ENCODE measurements around the gene MKNK2.

MKNK2 gene

GRCh38 chr19:2021453-2022140, 29.4 kb downstream of the MKNK2 start:
- no peak for DNase-seq

DNA sequence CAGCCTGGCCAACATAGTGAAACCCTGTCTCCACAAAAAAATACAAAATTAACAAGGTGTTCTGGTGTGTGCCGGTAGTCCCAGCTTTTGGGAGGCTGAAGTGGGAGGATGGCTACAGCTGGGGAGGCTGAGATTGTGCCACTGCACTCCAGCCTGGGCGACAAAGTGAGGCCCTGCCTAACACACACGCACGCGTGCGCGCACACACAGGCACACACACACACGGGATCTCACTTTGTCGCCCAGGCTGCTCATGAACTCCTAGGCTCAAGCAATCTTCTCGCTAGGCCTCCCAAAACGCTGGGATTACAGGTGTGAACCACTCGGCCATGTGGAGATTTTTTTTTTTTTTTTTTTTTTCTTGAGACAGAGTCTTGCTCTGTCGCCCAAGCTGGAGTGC, 32.3 kb downstream of the MKNK2 start:
- no peak for DNase-seq

DNA sequence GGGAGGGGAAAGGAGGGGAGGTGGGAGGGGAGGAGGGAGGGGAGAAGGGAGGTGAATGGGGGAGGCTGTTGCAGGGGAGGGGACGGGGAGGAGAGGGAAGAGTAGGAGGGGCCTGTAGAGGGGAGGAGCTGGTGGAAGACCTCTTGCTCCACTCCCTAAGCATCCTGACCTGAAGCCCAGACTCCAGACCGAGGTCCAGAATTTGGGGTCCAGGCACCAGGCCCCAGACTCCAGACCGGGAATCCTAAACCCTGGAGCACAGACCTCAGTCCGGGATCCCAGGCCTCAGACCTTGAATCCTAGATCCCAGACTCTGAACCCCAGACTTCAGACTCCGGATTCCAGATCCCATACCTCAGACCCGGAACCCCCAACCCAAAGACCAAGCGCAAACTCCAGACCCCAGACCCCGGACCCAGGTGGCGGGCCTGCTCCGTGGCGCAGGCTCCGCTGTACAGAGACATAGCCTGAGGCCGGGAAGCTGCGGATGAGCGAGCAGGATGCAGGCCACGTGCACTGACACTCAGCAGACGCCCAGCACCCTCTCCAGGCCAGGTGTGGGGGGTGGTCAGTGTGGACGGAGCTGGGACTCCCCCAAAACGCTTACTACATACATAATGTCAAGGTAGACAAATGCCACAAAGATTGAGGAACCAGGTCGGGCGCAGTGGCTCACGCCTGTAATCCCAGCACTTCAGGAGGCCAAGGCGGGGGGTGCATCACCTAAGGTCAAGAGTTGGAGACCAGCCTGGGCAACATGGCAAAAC, 34.8 kb downstream of the MKNK2 start:
- DNase-seq, result peak; percentile 55 to 56

- peak; percentile 62 to 65 for DNase-seq
Measured at GRCh38 chr19:2015608-2015950, 35.5 kb downstream of the MKNK2 start, which contains the start of gene BTBD2. BTBD2 (minus strand) TSS chr19:2015714; CDS start chr19:2015703, 11 bp downstream.

DNA sequence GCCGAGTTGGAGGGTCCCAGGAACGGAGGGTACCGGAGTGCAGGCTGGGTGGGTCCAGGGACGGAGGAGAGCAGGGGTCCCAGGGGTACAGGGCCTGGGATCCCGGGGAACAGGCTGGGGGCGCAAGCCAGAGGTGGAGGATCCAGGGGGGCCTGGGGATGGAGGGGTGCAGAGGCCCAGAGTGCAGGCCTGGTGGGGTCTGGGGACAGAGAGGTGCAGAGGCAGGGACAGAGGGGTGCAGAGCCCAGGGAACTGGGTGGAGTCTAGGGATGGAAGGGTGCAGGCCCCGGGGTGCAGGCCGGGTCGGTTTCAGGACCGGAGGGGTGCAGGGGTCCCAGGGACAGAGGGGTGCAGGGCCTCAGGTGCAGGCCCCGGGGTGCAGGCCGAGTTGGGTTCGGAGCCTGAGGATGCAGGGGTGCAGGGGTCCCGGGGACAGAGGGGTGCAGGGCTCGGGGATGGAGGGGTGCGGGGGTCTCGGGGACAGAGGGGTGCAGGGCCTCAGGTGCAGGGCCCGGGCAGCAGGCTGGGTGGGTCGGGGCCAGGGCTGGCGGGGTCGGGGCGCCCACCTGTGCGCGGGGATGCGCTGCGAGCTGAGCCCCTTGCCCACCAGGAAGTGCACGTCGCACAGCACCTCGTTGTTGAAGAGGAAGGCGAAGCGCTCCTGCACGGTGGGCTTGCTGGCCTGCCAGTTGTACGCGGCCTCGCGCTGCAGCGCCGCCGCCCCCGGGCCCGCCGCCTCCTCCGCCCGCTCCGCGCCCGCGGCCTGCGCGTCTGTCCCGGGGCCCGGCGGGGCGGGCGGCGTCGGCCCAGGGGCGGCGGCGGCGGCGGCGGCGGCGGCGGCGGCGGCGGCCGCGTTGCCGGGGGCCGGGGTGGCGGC, 36.1 kb downstream of the MKNK2 start:
- no peak for DNase-seq

DNA sequence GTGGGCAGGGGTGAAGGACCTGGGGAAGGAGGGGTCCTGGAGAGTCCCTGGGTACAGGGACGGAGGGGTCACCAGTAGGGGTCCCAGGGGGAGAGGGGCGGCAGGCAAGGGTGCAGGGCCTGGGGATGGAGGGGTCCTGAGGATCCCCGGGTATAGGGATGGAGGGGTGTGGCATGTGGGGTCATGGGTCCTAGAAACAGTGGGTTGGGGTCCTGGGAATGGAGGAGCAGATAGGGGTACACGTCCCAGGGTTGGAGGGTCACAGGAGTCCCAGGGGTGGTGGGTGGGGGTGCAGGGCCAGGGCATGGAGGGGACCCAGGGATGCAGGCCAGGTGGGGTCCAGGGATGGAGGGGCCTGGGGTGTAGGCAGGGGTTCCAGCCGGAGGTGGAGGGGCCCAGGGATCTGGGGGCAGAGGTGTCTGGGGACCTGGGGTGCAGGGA, 36.9 kb downstream of the MKNK2 start:
- no peak for DNase-seq

DNA sequence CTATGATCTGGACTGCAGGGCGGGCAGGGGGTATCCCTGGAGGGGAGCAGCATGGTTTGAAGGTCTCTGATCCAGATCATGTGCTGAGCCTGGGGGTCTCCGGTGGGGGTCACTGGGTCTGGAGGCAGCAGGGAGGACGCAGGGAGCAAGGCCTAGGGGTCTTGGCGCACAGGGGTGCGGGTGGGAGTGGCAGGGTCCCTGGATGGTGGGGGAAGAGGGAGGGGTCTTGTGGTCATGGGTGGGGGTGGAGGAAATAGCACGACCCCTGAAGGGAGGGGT, 37.4 kb downstream of the MKNK2 start:
- no peak for DNase-seq

DNA sequence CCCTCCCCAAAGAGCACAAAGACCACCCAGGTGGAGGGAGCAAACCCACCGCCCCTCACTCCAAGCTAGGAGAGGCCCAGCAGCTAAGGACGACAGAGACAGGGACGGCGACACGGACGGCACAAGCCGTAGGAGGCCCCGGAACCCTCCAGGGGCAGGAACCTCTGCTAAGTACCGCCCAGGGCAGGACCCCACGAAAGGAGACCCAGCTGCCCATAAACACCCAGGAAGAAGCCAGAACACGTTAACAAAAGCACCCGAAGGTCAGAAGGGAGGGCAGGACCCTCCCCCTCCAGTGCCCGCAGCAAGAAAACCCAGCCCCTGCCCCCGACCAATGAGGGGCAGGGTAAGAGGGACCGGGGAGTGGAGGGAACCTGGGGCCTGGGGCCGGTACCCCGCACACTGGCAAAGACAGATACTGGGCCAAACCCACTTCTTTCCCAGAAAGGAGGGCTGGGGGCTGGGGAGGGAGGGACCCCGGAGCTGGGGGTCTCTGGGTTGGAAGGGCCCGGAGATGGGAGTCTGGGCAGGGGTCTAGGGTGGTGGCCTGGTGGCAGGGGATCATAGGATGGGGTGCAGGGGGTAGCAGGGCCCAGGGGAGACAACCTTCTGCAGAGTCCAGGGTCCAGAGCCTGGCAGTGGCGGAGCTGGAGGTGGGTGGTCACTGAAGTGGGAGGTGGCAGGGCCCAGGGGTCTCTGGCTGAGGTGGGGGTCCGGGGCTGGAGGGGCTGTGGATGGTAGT, 37.9 kb downstream of the MKNK2 start:
- DNase-seq, result no peak

DNA sequence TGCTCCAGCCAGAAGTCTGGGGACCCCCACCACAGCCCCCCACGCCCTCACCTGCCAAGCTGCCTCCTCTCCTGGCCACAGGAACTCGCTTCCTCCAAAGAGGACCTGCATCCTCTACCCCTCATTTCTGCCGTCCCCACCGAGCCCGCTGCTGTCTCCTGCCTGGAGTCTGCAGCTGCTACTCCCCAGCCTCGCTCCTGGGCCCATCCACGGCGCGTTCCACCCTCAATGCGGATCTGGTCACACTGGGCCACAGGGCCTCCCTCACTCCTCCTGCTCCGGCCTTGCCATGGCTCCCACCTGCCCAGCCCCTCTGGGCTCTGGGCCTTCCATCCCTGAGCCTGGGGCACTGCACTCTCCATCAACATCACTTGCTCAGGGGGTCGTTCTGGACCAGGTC, 39.9 kb downstream of the MKNK2 start:
- no peak for DNase-seq

DNA sequence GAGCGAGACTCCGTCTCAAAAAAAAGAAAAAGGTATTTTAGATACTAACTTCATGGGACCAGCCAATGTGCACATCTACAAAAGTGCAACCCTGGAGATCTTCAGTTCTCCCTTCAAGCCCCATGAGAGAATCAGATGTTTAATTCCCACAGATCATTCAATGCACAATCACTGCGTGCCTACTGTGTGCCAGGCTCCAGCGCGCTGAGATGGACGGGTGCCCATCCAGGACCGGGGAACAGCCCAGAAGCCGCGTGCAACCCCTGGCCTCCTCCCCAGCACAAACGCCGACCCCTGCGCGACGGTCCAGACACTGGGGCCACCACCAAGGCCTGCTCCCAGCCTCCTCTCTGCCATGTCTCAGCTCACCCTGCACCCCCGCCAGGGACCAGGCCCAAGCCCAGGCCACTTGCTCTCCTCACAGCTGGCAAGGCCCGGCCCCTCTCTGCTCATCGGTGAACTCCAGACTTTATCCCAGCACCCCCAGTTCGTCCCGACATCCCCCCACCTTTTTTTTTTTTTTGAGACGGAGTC, 40.8 kb downstream of the MKNK2 start:
- DNase-seq, result no peak

DNA sequence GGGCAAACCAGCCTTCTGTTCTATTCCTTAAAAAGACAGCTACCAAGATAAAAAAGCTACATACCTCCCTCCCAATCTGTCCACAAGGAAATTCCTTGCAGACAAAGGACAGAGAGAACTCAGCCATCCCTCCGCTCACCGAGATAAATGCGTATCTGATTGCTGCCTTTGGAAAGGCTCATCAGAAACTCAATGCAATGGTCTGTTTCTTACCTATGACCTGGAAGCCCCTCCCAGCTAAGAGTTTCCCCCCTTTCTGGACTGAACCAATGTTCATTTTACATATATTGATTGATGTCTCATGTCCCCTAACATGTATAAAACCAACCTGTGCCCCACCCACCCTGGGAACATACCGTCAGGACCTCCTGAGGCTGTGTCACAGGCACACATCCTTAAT, 47.2 kb downstream of the MKNK2 start:
- DNase-seq, result no peak

- DNase-seq, result no peak
Measured at GRCh38 chr19:1999856-2000515, 51.1 kb downstream of the MKNK2 start.

DNA sequence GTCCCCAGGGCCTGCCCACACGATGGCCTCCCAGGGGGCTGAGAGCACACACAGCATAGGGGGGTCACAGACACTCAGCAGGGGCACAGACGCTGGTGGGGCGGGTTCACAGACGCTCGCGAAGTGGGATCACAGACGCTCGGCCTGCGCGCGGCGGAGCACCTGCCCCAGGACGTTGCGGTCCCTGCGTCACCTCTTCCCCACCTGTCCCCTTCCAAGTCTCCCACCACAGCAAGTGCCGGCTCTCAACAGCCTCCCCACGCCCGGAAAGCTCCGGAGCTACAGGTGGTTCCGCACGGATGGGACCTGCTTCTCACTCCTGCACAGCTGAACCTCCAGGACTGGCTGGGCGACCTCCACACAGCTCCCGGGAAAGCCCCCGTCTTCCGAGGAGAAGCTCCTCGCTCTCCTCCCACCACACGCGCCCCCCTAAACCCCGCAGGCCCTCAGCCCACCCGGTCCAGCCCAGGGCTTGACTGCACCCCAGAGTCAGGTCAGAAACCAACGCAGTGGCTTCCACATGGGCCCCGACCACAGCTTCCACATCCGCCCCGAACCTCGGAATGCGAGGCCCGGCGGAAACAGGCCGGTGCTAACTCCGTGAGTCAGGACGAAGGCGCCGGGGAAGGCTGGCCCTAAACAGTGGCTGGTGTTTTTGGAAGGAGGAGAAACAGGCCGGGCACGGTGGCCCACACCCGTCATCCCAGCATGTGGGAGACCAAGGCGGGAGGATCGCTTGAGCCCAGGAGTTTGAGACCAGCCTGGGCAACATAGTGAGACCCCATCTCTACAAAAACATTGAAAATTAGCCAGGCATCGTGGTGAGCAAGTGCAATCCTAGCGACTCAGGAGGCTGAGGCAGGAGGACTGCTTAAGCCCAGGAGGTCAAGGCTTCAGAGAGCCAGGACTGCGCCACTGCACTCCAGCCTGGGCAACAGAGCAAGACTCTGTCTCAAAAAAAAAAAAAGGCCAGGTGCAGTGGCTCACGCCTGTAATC, 52.0 kb downstream of the MKNK2 start:
- no peak for DNase-seq

DNA sequence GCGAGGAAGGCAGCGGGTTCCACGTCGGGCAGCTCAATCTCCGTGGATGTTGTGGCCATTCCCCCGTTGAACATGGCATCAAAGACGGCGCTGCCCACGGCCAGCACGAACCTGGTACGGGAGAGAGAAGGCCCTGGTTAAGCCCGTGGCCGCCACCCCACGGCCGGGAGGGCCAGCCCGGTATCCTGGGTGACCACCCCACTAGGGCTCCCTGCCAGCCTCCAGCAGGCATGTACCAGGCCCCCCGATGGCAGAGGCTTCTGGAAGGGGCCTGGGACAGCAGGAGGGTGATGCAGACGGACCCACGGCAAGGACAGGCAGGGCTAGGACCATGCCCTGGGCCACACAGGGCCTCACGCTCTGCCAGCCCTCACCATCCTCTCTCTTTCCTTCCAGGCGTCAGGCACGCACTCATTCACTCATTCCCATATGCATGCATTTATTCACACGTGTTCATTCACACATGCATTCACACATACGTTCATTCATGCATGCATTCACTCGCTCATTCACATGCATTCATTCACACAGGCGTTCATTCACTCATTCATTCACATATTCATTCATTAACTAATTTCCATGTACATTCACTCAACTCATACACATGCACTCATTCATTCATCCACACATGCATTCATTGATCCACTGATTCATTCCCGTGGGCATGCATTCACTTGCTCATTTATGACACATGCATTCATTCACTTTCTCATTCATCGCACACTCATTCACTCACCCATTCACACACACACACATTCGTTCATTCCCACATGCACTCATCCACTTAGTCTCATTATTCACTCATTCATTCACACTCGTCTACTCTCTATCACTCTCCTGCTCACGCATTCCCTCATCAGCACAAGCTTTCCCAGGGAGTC, 53.5 kb downstream of the MKNK2 start:
- DNase-seq, result no peak

DNA sequence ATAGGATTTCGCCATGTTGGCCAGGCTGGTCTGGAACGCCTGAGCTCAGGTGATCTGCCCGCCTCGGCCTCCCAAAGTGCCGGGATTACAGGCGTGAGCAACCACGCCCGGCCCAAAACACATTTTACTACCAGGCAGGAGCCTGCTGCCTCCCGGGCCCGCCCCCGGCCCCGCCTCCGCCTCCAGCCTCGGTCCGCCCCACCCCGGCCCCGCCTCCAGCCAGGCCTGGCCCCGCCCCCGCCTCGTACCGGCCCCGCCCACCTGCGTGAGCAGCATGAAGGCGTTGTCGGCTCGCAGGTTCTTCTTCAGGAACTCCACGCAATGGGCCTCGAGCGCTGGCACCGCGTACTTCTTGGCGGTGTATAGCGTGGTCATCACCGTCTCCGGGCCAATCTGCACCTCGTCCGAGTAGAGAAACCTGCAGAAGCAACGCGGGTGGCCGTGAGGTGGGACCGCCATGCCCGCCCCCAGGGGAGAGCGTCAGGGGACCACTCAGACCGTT, 58.2 kb downstream of the MKNK2 start:
- no peak for DNase-seq

DNA sequence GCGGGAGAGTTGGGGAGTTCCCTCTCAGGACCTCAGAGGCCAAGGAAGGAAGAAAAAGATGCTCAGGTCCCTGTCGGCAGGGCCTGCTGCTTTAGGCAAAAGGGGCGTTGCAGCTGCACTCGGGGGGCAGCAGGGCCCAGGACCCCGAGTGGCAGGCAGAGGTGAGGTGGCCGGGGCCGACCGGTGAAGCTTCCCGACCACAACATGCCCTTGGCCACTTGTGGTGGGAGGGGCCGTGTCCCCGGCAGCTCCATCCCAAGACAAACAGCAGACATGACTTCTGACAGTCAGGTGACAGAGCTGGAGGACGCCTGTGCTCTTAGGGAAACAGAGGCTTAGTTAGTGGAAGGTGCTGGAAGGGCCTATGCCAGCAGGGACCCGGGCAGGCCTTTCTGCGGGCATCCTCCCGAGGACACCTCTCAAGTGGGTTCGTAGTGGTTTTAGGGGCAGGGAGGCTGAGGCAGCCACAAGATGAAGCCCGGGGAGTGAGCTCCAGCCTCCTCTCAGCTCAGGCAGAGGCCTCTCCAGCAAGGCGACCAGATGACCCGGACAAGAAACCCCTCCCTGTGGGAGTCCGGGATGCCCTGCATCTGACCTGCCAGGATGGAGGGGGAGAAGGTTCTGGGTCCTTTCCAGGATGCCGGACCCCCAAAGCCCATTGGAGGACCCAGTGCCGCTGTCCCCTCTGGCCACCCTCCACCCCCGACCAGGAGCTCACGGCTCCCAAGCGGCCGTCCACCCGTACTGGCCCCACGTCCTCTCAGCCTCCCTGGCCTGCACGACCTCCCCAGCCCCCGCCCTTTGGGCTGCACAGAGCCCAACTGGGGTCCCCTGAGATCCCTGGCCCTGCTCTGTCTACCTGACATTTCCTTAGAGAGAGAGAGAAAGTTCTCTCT, 59.8 kb downstream of the MKNK2 start:
- no peak for DNase-seq

GRCh38 chr19:1990230-1991017, 60.6 kb downstream of the MKNK2 start:
- no peak for DNase-seq
